ENCODE measurements around the gene BPIFA3. TPM values are rescaled to one million over a fixed set of nuclear protein-coding genes. Genes with fewer than 3 reads are reported as not detected.

BPIFA3 gene
- total and polyA plus RNA-seq, 9 of the 15 experiments (the other 6 are each of a cell fraction or from before 2014, with no cell fraction given): not detected

DNA sequence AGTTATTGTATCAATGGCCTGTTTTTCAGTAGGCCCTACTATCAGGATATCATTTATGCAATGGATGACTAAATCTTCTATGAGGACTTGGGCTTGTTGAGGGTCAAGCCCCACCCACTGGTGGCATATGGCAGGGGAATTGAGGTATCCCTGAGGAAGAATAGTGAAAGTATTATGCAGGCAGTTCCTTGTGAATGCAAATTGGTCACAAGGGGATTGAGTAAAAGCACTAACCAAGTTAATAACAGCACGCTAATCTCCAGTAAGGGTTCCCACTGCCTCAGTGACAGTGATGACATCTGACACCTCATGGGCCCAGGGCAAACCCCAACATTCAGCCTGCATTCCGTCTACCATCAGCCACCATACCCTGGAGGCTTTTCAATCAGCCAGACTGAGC lies 33.5 kb downstream of the BPIFA3 start:
- Histone ChIP-seq H3K27ac (ENCODE audit: extremely low read depth, low read depth, low read length) (no peak overlapping the region), H3K4me2 (ENCODE audit: insufficient read depth, low read length) (no peak overlapping the region), H3K36me3 (ENCODE audit: control insufficient read depth, insufficient read depth, low read length) (no peaks in the 10 kb centered on the region), H4K20me1 (replicated peaks; ENCODE audit: control insufficient read depth, insufficient read depth, low read length) (no peaks in the 10 kb centered on the region), H3K79me2 (ENCODE audit: control insufficient read depth, insufficient read depth, low read length) (no peaks in the 10 kb centered on the region), H3K4me1 (replicated peaks in 1 of 2; ENCODE audit: control insufficient read depth in 2 of 2, insufficient read depth in 2 of 2, low read length in 2 of 2) (no peaks in the 10 kb centered on the region), H3K27me3 (ENCODE audit: control insufficient read depth in 2 of 2, insufficient read depth in 2 of 2, low read length in 2 of 2) (no peaks in the 10 kb centered on the region), H3K9me1 (ENCODE audit: control insufficient read depth, insufficient read depth, low read length) (no peaks in the 10 kb centered on the region), H3K9me3 (replicated peaks; ENCODE audit: control insufficient read depth, insufficient read depth, low read depth, low read length) (no peaks in the 10 kb centered on the region), H2AFZ (ENCODE audit: low read depth, low read length) (no peak overlapping the region), H3K4me3 (no peak overlapping the region), H3K9ac (ENCODE audit: insufficient read depth in 1 of 2, low read depth in 2 of 2, low read length in 2 of 2) (no peak overlapping the region)
- CTCF ChIA-PET (ENCODE audit: low intra/inter-chr PET ratio): no interaction called here
- in situ Hi-C loops (cut with MboI): no loop called here
- ATAC-seq: no peak
- intact Hi-C loops (cut with micrococcal nuclease): no loop called here
- POLR2A ChIA-PET: interaction anchor here (0.6 to 2.0 kb wide), 3 partner anchors 11 to 14 kb away, joined by 3 to 7 read pairs (median 4); no protein-coding TSS in a partner anchor
- WGBS (ENCODE audit: insufficient coverage, low coverage, missing lambda C conversion rate): 12% methylated on average over 2 of the region's 2 CpGs
- no peak for DNase-seq (ENCODE audit: extremely low read depth in 1 of 4, low spot score in 3 of 4)
- no peak for FAIRE-seq
- BruUV-seq (replicated peaks): no TSS peak
- TF ChIP-seq SAFB (IDR thresholded peaks at IDR 0.05; ENCODE audit: borderline replicate concordance, low read depth, low read length) (no peak), NFIC (IDR thresholded peaks at IDR 0.05) (no peak), SRSF3 (IDR thresholded peaks at IDR 0.05; ENCODE audit: insufficient read depth, low read length) (no peak), ZNF316 (IDR thresholded peaks at IDR 0.05) (no peak), NR1H2 (CRISPR knock-in tag; IDR thresholded peaks at IDR 0.05) (no peak), CBX8 (IDR thresholded peaks at IDR 0.05; ENCODE audit: borderline replicate concordance, extremely low read depth, low read depth, low read length, poor library complexity, severe bottlenecking) (no peak), ZNF197 (CRISPR knock-in tag; IDR thresholded peaks at IDR 0.05; ENCODE audit: low read depth) (no peak)
- TF ChIP-seq, protein P1, sequence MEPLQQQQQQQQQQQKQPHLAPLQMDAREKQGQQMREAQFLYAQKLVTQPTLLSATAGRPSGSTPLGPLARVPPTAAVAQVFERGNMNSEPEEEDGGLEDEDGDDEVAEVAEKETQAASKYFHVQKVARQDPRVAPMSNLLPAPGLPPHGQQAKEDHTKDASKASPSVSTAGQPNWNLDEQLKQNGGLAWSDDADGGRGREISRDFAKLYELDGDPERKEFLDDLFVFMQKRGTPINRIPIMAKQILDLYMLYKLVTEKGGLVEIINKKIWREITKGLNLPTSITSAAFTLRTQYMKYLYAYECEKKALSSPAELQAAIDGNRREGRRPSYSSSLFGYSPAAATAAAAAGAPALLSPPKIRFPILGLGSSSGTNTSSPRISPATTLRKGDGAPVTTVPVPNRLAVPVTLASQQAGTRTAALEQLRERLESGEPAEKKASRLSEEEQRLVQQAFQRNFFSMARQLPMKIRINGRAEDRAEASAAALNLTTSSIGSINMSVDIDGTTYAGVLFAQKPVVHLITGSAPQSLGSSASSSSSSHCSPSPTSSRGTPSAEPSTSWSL (CRISPR knock-in tag; IDR thresholded peaks at IDR 0.05; ENCODE audit: borderline replicate concordance): no peak
- TF ChIP-seq, protein P2, sequence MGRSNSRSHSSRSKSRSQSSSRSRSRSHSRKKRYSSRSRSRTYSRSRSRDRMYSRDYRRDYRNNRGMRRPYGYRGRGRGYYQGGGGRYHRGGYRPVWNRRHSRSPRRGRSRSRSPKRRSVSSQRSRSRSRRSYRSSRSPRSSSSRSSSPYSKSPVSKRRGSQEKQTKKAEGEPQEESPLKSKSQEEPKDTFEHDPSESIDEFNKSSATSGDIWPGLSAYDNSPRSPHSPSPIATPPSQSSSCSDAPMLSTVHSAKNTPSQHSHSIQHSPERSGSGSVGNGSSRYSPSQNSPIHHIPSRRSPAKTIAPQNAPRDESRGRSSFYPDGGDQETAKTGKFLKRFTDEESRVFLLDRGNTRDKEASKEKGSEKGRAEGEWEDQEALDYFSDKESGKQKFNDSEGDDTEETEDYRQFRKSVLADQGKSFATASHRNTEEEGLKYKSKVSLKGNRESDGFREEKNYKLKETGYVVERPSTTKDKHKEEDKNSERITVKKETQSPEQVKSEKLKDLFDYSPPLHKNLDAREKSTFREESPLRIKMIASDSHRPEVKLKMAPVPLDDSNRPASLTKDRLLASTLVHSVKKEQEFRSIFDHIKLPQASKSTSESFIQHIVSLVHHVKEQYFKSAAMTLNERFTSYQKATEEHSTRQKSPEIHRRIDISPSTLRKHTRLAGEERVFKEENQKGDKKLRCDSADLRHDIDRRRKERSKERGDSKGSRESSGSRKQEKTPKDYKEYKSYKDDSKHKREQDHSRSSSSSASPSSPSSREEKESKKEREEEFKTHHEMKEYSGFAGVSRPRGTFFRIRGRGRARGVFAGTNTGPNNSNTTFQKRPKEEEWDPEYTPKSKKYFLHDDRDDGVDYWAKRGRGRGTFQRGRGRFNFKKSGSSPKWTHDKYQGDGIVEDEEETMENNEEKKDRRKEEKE (IDR thresholded peaks at IDR 0.05; ENCODE audit: borderline replicate concordance in 1 of 2, control insufficient read depth in 1 of 2, low read depth in 2 of 2, low read length in 1 of 2): no peak

Measured in K562 (cell line).